Fibroblast of skin of left quadriceps (primary cell): ENCODE results near the gene FILIP1.

Experiments
- DNase-seq, 2 experiments: peaks; one replicate each; pipeline ENCODE4 v3.0.0-alpha.2; 2013; ENCODE audit warnings: low read depth in 2 of 2

Gene FILIP1

GRCh38 chr6:75379536-75379935 is 114.1 kb downstream of the FILIP1 start:
- no peak for DNase-seq

- no peak for DNase-seq
Observed at GRCh38 chr6:75378101-75378500, 115.5 kb downstream of the FILIP1 start.

GRCh38 chr6:75377386-75377785 is 116.2 kb downstream of the FILIP1 start:
- DNase-seq = no peak

GRCh38 chr6:75376347-75377024 is 117.1 kb downstream of the FILIP1 start:
- no peak for DNase-seq

GRCh38 chr6:75374961-75375400 is 118.6 kb downstream of the FILIP1 start:
- no peak for DNase-seq

GRCh38 chr6:75372884-75373283 is 120.7 kb downstream of the FILIP1 start:
- no peak for DNase-seq

- DNase-seq = no peak
Observed at GRCh38 chr6:75370011-75370410, 123.6 kb downstream of the FILIP1 start.

- no peak for DNase-seq
Observed at GRCh38 chr6:75368864-75369402, 124.7 kb downstream of the FILIP1 start.

- no peak for DNase-seq
Observed at GRCh38 chr6:75368151-75368779, 125.3 kb downstream of the FILIP1 start.

- no peak for DNase-seq
Observed at GRCh38 chr6:75363304-75363703, 130.3 kb downstream of the FILIP1 start.

GRCh38 chr6:75353644-75354043 is 140.0 kb downstream of the FILIP1 start:
- DNase-seq = no peak

- DNase-seq = no peak
Observed at GRCh38 chr6:75351570-75351969, 142.0 kb downstream of the FILIP1 start.

- no peak for DNase-seq
Observed at GRCh38 chr6:75350808-75351207, 142.8 kb downstream of the FILIP1 start.

- DNase-seq = no peak
Observed at GRCh38 chr6:75350156-75350555, 143.4 kb downstream of the FILIP1 start.

GRCh38 chr6:75349262-75349984 is 144.2 kb downstream of the FILIP1 start:
- DNase-seq = no peak

- DNase-seq = no peak
Observed at GRCh38 chr6:75348882-75349261, 144.7 kb downstream of the FILIP1 start.

- no peak for DNase-seq
Observed at GRCh38 chr6:75347898-75348610, 145.5 kb downstream of the FILIP1 start.

- no peak for DNase-seq
Observed at GRCh38 chr6:75345413-75345812, 148.2 kb downstream of the FILIP1 start.

- no peak for DNase-seq
Observed at GRCh38 chr6:75344455-75344854, 149.1 kb downstream of the FILIP1 start.

GRCh38 chr6:75344021-75344420 is 149.6 kb downstream of the FILIP1 start:
- DNase-seq = no peak

- no peak for DNase-seq
Observed at GRCh38 chr6:75337835-75338580, 155.6 kb downstream of the FILIP1 start.
